HEK293 (cell line): Measurements from ENCODE around the gene MBD4.

Experiments
- IKZF3 ChIP-seq: fragments of 450-650 bp; IDR thresholded peaks from 2 replicates; pipeline ENCODE4 v1.5.0; 2018; ENCODE audit warnings: missing biosample characterization, mild to moderate bottlenecking, missing genetic modification characterization, moderate library complexity
- KLF16 ChIP-seq: fragments of 450-650 bp; formaldehyde crosslinking; IDR thresholded peaks from 2 replicates; pipeline ENCODE4 v1.5.1; 2017; ENCODE audit warnings: missing biosample characterization, missing genetic modification characterization
- MYNN ChIP-seq: fragments of 450-650 bp; formaldehyde crosslinking; IDR thresholded peaks from 2 replicates; pipeline ENCODE4 v1.5.1; 2016; ENCODE audit warnings: missing biosample characterization, missing genetic modification characterization, borderline replicate concordance
- OVOL3 ChIP-seq: fragments of 450-650 bp; formaldehyde crosslinking; IDR thresholded peaks from 2 replicates; pipeline ENCODE4 v1.5.1; 2016; ENCODE audit warnings: missing biosample characterization, missing genetic modification characterization
- TRIM28 ChIP-seq: IDR thresholded peaks from 2 replicates; pipeline ENCODE4 v1.6.1; 2011; ENCODE audit warnings: low read length, control low read depth, borderline replicate concordance
- WT1 ChIP-seq: fragments of 450-650 bp; formaldehyde crosslinking; IDR thresholded peaks from 2 replicates; pipeline ENCODE4 v1.5.1; 2016; ENCODE audit warnings: missing biosample characterization, missing genetic modification characterization
- ZBTB8A ChIP-seq: fragments of 450-650 bp; formaldehyde crosslinking; IDR thresholded peaks from 2 replicates; pipeline ENCODE4 v1.5.1; 2016; ENCODE audit warnings: missing biosample characterization, missing genetic modification characterization
- ZIC2 ChIP-seq: fragments of 450-650 bp; formaldehyde crosslinking; IDR thresholded peaks from 2 replicates; pipeline ENCODE4 v1.5.1; 2016; ENCODE audit warnings: missing biosample characterization, missing genetic modification characterization
- ZNF239 ChIP-seq: fragments of 450-650 bp; formaldehyde crosslinking; IDR thresholded peaks from 2 replicates; pipeline ENCODE4 v1.5.1; 2016; ENCODE audit warnings: missing biosample characterization, missing genetic modification characterization
- ZNF274 ChIP-seq, 2 experiments: fragments of 200-500 bp in 1 of 2; fragments of 450-650 bp in 1 of 2; sonication (Bioruptor generic) in 1 of 2; formaldehyde crosslinking in 1 of 2; IDR thresholded peaks; 2 replicates each; pipeline versions ENCODE4 v1.5.1 to v1.6.1; 2014 to 2016; ENCODE audit warnings: borderline replicate concordance in 1 of 2, inconsistent platforms in 1 of 2, low read length in 1 of 2, missing biosample characterization in 1 of 2, missing genetic modification characterization in 1 of 2
- ZNF335 ChIP-seq: fragments of 450-650 bp; formaldehyde crosslinking; conservative IDR thresholded peaks from 2 replicates; pipeline ENCODE4 v1.5.1; 2016; ENCODE audit warnings: missing biosample characterization, missing genetic modification characterization
- ZNF366 ChIP-seq: fragments of 450-650 bp; formaldehyde crosslinking; conservative IDR thresholded peaks from 2 replicates; pipeline ENCODE4 v1.5.1; 2016; ENCODE audit warnings: missing biosample characterization, missing genetic modification characterization
- ZNF433 ChIP-seq: fragments of 450-650 bp; formaldehyde crosslinking; IDR thresholded peaks from 2 replicates; pipeline ENCODE4 v1.5.1; 2016; ENCODE audit warnings: missing biosample characterization, missing genetic modification characterization, low read depth
- ZNF558 ChIP-seq: fragments of 450-650 bp; formaldehyde crosslinking; IDR thresholded peaks from 2 replicates; pipeline ENCODE4 v1.5.1; 2016; ENCODE audit warnings: missing biosample characterization, missing genetic modification characterization
- ZNF596 ChIP-seq: fragments of 450-650 bp; IDR thresholded peaks from 2 replicates; pipeline ENCODE4 v1.5.0; 2018; ENCODE audit warnings: missing biosample characterization, mild to moderate bottlenecking, missing genetic modification characterization, moderate library complexity
- ZNF610 ChIP-seq: fragments of 450-650 bp; formaldehyde crosslinking; IDR thresholded peaks from 2 replicates; pipeline ENCODE4 v1.5.1; 2016; ENCODE audit warnings: missing biosample characterization, missing genetic modification characterization, borderline replicate concordance
- ZNF629 ChIP-seq: fragments of 450-650 bp; formaldehyde crosslinking; IDR thresholded peaks from 2 replicates; pipeline ENCODE4 v1.5.1; 2017; ENCODE audit warnings: missing biosample characterization, missing genetic modification characterization
- ZNF654 ChIP-seq: fragments of 450-650 bp; formaldehyde crosslinking; IDR thresholded peaks from 2 replicates; pipeline ENCODE4 v1.5.1; 2016; ENCODE audit warnings: low read depth, missing biosample characterization, missing genetic modification characterization
- ZNF660 ChIP-seq: fragments of 450-650 bp; IDR thresholded peaks from 2 replicates; pipeline ENCODE4 v1.5.1; 2018; ENCODE audit warnings: missing biosample characterization, mild to moderate bottlenecking, missing genetic modification characterization
- ZNF664 ChIP-seq: fragments of 450-650 bp; formaldehyde crosslinking; IDR thresholded peaks from 2 replicates; pipeline ENCODE4 v1.5.1; 2016; ENCODE audit warnings: missing biosample characterization, missing genetic modification characterization
- ZNF701 ChIP-seq: fragments of 450-650 bp; formaldehyde crosslinking; IDR thresholded peaks from 2 replicates; pipeline ENCODE4 v1.5.1; 2016; ENCODE audit warnings: missing biosample characterization, missing genetic modification characterization
- ZNF837 ChIP-seq: fragments of 450-650 bp; formaldehyde crosslinking; IDR thresholded peaks from 2 replicates; pipeline ENCODE4 v1.5.1; 2016; ENCODE audit warnings: missing biosample characterization, missing genetic modification characterization
- TF ChIP-seq, protein P1 (sequence below): fragments of 450-650 bp; formaldehyde crosslinking; IDR thresholded peaks from 2 replicates; pipeline ENCODE4 v1.5.1; 2016; ENCODE audit warnings: missing biosample characterization, missing genetic modification characterization, low read depth
- TF ChIP-seq, protein P2 (sequence below): fragments of 450-650 bp; formaldehyde crosslinking; conservative IDR thresholded peaks from 2 replicates; pipeline ENCODE4 v1.5.1; 2016; ENCODE audit warnings: low read depth, missing biosample characterization, missing genetic modification characterization
- TF ChIP-seq, protein P3 (sequence below): fragments of 450-650 bp; formaldehyde crosslinking; IDR thresholded peaks from 2 replicates; pipeline ENCODE4 v1.5.1; 2017; ENCODE audit warnings: missing biosample characterization, missing genetic modification characterization
- TF ChIP-seq, protein P4 (sequence below): fragments of 450-650 bp; formaldehyde crosslinking; IDR thresholded peaks from 2 replicates; pipeline ENCODE4 v1.5.1; 2016; ENCODE audit warnings: missing biosample characterization, missing genetic modification characterization
- TF ChIP-seq, protein P5 (sequence below): IDR thresholded peaks from 2 replicates; pipeline ENCODE4 v1.6.1; 2011; ENCODE audit warnings: mild to moderate bottlenecking, low read depth, low read length, borderline replicate concordance
- TF ChIP-seq, protein P6 (sequence below): fragments of 450-650 bp; formaldehyde crosslinking; IDR thresholded peaks from 2 replicates; pipeline ENCODE4 v1.5.1; 2016; ENCODE audit warnings: missing biosample characterization, missing genetic modification characterization

Gene MBD4

DNA sequence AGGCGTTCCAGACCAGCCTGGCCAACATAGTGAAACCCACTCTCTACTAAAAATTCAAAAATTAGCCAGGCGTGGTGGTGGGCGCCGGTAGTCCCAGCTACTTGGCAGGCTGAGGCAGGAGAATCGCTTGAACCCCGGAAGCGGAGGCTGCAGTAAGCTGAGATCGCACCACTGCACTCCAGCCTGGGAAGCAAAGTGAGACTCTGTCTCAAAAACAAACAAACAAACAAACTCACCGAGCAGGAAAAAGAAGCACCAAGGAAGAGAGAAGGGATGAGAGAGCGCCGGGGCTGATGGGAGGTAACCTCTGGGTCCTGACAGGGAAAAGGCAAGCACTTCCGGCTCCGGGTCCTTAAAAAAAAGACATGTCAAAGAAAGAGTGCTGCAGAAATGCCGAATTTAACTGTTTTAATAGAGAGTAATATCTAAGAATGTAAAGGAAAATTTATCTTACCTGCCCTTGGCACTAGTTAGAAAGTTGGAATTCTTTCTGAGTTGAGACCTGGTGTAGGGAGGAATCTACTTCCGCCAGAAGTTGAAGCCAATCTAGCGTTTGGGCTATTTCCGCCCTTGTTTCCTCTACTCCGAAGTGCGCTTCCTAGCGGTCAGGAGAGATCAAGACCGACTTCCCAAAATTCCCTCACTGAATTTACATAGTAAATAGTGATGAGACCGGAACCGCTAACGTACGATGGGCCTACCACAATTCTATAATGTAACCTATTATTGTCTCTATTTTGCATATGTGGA lies 40.4 kb downstream of the MBD4 start (continued):
- TF ChIP-seq ZNF837 (tag by site-specific recombination): no peak
- TF ChIP-seq, protein P1, sequence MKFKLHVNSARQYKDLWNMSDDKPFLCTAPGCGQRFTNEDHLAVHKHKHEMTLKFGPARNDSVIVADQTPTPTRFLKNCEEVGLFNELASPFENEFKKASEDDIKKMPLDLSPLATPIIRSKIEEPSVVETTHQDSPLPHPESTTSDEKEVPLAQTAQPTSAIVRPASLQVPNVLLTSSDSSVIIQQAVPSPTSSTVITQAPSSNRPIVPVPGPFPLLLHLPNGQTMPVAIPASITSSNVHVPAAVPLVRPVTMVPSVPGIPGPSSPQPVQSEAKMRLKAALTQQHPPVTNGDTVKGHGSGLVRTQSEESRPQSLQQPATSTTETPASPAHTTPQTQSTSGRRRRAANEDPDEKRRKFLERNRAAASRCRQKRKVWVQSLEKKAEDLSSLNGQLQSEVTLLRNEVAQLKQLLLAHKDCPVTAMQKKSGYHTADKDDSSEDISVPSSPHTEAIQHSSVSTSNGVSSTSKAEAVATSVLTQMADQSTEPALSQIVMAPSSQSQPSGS (tag by site-specific recombination): no peak
- peak; percentile 85 for TF ChIP-seq WT1 (tag by site-specific recombination)
- TF ChIP-seq ZBTB8A (tag by site-specific recombination): peak; percentile 44; the same call in 1 of the 2 replicates
- TF ChIP-seq, protein P2, sequence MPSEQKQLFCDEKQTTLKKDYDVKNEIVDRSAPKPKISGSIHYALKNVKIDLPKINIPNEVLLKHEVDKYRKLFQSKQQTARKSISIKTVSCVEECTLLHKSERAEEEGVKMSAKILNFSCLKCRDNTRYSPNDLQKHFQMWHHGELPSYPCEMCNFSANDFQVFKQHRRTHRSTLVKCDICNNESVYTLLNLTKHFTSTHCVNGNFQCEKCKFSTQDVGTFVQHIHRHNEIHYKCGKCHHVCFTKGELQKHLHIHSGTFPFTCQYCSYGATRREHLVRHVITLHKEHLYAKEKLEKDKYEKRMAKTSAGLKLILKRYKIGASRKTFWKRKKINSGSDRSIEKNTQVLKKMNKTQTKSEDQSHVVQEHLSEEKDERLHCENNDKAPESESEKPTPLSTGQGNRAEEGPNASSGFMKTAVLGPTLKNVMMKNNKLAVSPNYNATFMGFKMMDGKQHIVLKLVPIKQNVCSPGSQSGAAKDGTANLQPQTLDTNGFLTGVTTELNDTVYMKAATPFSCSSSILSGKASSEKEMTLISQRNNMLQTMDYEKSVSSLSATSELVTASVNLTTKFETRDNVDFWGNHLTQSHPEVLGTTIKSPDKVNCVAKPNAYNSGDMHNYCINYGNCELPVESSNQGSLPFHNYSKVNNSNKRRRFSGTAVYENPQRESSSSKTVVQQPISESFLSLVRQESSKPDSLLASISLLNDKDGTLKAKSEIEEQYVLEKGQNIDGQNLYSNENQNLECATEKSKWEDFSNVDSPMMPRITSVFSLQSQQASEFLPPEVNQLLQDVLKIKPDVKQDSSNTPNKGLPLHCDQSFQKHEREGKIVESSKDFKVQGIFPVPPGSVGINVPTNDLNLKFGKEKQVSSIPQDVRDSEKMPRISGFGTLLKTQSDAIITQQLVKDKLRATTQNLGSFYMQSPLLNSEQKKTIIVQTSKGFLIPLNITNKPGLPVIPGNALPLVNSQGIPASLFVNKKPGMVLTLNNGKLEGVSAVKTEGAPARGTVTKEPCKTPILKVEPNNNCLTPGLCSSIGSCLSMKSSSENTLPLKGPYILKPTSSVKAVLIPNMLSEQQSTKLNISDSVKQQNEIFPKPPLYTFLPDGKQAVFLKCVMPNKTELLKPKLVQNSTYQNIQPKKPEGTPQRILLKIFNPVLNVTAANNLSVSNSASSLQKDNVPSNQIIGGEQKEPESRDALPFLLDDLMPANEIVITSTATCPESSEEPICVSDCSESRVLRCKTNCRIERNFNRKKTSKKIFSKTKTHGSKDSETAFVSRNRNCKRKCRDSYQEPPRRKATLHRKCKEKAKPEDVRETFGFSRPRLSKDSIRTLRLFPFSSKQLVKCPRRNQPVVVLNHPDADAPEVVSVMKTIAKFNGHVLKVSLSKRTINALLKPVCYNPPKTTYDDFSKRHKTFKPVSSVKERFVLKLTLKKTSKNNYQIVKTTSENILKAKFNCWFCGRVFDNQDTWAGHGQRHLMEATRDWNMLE (tag by site-specific recombination): peak; percentile 96
- TF ChIP-seq ZNF274 (IDR thresholded peaks at IDR 0.05; ENCODE audit: low read length): no peak
- no peak for TF ChIP-seq ZNF274 (tag by site-specific recombination; IDR thresholded peaks at IDR 0.05; ENCODE audit: borderline replicate concordance)
- TF ChIP-seq OVOL3 (tag by site-specific recombination): peak; percentile 100
- peak; percentile 26; the same call in 1 of the 2 replicates for TF ChIP-seq TRIM28
- TF ChIP-seq ZIC2 (tag by site-specific recombination): no peak
- TF ChIP-seq ZNF335 (tag by site-specific recombination): peak; percentile 95
- no peak for TF ChIP-seq ZNF701
- no peak for TF ChIP-seq ZNF239 (tag by site-specific recombination)
- no peak for TF ChIP-seq ZNF654 (tag by site-specific recombination)
- no peak for TF ChIP-seq ZNF558 (tag by site-specific recombination)
- TF ChIP-seq ZNF433 (tag by site-specific recombination): no peak
- TF ChIP-seq, protein P3, sequence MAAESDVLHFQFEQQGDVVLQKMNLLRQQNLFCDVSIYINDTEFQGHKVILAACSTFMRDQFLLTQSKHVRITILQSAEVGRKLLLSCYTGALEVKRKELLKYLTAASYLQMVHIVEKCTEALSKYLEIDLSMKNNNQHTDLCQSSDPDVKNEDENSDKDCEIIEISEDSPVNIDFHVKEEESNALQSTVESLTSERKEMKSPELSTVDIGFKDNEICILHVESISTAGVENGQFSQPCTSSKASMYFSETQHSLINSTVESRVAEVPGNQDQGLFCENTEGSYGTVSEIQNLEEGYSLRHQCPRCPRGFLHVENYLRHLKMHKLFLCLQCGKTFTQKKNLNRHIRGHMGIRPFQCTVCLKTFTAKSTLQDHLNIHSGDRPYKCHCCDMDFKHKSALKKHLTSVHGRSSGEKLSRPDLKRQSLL (tag by site-specific recombination): 0 out of 2 replicates have a peak, but pooled peaks have one; percentile 22
- TF ChIP-seq, protein P4, sequence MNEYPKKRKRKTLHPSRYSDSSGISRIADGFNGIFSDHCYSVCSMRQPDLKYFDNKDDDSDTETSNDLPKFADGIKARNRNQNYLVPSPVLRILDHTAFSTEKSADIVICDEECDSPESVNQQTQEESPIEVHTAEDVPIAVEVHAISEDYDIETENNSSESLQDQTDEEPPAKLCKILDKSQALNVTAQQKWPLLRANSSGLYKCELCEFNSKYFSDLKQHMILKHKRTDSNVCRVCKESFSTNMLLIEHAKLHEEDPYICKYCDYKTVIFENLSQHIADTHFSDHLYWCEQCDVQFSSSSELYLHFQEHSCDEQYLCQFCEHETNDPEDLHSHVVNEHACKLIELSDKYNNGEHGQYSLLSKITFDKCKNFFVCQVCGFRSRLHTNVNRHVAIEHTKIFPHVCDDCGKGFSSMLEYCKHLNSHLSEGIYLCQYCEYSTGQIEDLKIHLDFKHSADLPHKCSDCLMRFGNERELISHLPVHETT: peak; percentile 74
- no peak for TF ChIP-seq ZNF596 (tag by site-specific recombination)
- TF ChIP-seq ZNF660 (tag by site-specific recombination): peak; percentile 58
- TF ChIP-seq ZNF664: no peak
- TF ChIP-seq, protein P5, sequence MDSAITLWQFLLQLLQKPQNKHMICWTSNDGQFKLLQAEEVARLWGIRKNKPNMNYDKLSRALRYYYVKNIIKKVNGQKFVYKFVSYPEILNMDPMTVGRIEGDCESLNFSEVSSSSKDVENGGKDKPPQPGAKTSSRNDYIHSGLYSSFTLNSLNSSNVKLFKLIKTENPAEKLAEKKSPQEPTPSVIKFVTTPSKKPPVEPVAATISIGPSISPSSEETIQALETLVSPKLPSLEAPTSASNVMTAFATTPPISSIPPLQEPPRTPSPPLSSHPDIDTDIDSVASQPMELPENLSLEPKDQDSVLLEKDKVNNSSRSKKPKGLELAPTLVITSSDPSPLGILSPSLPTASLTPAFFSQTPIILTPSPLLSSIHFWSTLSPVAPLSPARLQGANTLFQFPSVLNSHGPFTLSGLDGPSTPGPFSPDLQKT: peak; percentile 89
- peak; percentile 85 for TF ChIP-seq IKZF3 (tag by site-specific recombination)
- TF ChIP-seq ZNF610 (tag by site-specific recombination): no peak; the same call in 1 of the 2 replicates
- peak; percentile 81 for TF ChIP-seq ZNF366
- TF ChIP-seq MYNN (tag by site-specific recombination): no peak
- 0 out of 2 replicates have a peak, but pooled peaks have one; percentile 28 for TF ChIP-seq KLF16 (tag by site-specific recombination)
- TF ChIP-seq, protein P6, sequence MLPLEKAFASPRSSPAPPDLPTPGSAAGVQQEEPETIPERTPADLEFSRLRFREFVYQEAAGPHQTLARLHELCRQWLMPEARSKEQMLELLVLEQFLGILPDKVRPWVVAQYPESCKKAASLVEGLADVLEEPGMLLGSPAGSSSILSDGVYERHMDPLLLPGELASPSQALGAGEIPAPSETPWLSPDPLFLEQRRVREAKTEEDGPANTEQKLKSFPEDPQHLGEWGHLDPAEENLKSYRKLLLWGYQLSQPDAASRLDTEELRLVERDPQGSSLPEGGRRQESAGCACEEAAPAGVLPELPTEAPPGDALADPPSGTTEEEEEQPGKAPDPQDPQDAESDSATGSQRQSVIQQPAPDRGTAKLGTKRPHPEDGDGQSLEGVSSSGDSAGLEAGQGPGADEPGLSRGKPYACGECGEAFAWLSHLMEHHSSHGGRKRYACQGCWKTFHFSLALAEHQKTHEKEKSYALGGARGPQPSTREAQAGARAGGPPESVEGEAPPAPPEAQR (tag by site-specific recombination): no peak
- peak; percentile 68 for TF ChIP-seq ZNF629 (tag by site-specific recombination)
